ENCODE results near the gene LILRB3.
A peak's percentile ranks its signal among the peaks of the same experiment; 100 is the strongest.
"Not testable (repeated sequence)": the region's sequence is repeated elsewhere in the genome, so short reads cannot be mapped to it uniquely, and the experiment has no call there.

LILRB3 gene

DNA sequence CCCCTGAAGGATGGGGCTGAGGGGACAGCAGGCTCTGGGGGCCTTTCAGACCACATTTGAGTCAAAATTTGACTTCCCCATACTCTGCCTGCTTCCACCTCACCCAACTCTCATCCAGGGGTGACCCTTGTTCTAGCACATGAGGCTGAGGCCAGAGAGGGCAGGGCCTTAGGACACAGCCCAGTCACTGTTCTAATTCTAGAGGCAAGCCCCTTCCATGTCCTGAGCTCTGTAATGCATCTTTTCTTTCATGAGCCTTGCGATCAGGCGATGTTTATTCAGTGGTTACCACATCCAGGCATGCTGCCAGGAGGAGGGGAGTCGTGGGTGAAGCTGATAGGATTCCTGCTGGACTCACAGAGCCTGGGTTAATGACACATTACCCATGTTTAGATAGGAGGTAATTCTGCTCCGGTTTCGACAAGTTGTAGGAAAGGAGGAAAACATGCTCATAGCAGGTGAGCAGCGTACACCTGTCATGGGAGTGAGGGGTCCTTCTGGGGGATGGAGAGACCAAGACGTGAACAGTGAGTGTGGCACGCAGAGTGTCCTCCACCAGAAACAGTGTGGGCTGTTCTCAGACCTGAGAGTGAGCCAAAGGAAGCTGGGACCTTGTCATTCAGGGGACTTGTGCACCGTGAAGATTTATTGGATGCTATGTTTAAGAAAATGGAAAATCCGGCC is 12.9 kb downstream of the LILRB3 start:
- peak; percentile 99 for DNase-seq (ENCODE audit: low read depth)

DNA sequence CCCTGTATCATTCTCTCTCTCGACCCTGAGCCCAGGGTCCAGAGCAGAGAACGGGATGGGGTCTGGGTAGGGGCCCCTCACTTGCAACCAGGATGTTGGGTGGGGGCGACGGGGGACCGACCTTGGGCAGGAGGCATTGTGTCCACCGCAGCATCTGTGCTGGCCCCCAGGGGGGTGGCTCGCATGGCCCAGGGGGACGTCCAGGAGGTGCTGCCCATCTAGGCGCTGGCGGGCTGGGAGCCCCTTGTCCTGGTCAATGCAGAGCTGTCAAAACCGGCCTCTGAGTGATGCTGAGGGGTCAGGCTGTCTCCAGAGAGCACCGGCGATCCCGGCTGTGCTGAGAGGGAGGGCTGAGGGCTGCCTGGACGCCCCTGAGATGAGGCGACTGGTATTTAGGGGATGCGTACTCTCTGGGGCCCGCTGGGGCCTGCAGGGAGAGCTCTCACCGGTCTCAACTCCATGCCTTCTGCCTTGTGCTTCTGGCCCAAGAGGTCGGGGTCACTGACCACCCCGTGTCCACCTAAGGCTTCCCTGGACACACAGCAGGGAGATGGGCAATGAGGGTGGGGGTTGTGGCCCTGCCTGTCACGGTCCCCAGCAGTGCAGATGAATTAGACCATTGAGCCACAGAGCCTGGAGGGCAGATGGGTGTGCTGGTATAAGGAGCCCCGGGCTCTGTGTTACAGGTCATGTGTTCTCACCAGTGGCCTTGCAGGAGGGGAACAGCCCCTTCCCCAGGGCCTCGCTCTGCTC is 13.6 kb downstream of the LILRB3 start:
- no peak for DNase-seq (ENCODE audit: low read depth)

DNA sequence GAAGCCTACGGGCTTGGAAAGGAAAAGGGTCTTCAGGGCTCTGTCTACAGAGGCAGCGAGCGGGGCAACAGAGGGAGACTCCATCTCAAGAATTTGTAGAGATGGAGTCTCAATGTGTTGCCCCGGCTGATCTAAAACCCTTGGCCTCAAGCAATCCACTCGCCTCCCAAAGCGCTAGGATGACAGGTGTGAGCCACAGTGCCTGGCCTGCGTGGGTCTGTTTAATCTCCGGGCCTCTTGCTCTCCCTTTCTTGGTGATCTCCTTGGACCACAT is 14.1 kb downstream of the LILRB3 start:
- DNase-seq (ENCODE audit: low read depth) = peak; percentile 39

- peak; percentile 100 for DNase-seq (ENCODE audit: low read depth)
Observed at GRCh38 chr19:54207983-54208783, 14.6 kb downstream of the LILRB3 start.

DNA sequence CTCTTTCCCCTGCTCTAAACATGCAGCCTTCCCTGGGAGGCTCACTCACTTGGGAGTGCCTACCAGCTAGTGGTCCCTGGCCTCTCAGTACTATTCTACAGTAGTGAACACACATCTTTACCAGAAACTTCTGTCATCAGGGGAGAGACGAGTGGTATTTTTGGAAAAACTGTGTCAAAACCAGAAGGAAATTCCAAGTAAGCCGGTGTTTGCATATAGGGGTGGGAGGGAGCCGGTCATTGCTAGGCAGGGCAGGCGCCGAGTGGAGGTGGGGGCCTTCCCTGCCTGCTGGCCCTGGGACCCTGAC is 15.2 kb downstream of the LILRB3 start:
- no peak for DNase-seq (ENCODE audit: low read depth)

GRCh38 chr19:54207193-54207592 is 15.6 kb downstream of the LILRB3 start:
- not testable (repeated sequence) for DNase-seq (ENCODE audit: low read depth)

- no peak for DNase-seq (ENCODE audit: low read depth)
Observed at GRCh38 chr19:54206831-54207177, 16.0 kb downstream of the LILRB3 start.

DNA sequence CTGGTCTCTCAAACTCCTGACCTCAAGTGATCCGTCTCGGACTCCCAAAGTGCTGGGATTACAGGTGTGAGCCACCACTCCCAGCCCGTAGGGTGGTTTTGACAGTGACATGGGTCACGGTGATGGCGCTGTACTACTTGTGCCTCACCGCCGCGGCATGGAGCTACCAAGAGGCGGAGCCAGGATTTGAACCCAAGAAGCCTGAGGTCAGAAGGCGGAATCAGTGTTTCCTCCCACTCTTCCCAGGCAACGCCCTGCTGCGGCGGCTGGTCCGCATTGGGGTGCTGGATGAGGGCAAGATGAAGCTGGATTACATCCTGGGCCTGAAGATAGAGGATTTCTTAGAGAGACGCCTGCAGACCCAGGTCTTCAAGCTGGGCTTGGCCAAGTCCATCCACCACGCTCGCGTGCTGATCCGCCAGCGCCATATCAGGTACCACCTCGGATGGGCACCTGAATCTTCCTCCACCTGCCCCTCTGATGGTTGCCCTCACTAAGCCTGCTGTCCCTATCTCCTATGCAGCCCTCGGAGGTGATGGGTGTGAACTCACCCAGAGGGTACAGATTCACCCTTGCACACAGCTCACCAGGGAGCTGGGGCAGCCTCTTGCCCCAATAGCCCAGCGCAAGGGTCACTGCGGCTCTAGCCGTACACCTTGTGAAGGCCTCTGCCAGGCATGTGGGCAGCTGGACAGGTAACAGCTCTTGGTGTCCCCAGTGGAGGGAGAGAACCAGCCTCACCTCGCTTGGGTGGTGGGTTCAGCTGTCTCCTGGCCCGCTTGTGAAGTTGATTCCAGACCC is 16.6 kb downstream of the LILRB3 start:
- DNase-seq (ENCODE audit: low read depth) = no peak

GRCh38 chr19:54204767-54205468 is 17.9 kb downstream of the LILRB3 start:
- no peak for DNase-seq (ENCODE audit: low read depth)

GRCh38 chr19:54203151-54203611 is 19.6 kb downstream of the LILRB3 start:
- peak; percentile 54 for DNase-seq (ENCODE audit: low read depth)

DNA sequence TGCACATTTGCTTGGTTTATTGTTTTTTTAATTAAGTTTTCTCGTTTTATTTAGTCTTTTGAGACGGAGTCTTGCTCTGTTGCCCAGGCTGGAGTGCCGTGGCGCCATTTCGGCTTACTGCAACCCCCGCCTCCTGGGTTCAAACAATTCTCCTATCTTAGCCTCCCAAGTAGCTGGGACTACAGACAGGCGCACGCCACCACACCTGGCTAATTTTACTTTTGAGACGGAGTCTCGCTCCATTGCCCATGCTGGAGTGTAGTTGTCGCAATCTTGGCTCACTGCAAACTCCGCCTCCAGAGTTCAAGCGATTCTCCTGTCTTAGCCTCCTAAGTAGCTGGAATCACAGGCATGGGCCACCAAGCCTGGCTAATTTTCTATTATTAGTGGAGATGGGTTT is 20.8 kb downstream of the LILRB3 start:
- DNase-seq (ENCODE audit: low read depth) = no peak

DNA sequence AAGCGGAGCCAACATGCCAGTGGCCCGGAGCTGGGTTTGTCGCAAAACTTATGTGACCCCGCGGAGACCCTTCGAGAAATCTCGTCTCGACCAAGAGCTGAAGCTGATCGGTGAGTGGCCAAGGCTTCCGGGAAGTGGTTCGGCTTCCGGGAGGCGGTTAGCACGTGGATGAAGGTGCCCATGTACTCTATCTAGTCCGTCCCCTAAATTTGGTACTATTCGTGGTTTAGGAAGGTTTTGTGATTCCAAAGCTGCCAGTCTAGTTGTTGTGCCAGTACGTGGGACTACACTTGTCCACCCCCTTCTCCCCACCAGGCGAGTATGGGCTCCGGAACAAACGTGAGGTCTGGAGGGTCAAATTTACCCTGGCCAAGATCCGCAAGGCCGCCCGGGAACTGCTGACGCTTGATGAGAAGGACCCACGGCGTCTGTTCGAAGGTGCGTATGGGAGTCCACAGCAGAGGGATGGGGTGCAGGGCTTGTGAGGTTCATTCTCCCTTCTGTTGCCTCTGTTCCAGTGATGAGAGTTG is 21.6 kb downstream of the LILRB3 start:
- no peak for DNase-seq (ENCODE audit: low read depth)

DNA sequence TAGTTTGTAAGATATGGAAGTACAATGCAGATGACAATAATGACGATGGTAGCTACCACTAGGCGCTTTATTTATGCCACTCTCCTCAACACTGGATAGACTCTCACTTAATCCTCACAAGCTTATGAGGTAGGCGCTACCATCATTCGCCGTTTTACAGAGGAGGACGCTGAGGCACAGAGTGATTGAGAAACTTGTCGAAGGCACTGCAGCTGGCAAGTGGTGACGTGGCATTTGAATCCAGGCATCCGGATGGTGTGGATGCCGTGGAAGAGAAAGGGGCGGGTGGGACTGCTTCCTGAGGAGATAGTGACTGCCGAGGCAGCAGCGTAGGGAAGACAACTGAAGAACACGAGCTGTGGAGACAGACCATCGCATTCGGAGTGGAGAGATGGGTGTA is 23.4 kb downstream of the LILRB3 start:
- DNase-seq (ENCODE audit: low read depth) = no peak

GRCh38 chr19:54197121-54197520 is 25.7 kb downstream of the LILRB3 start:
- DNase-seq (ENCODE audit: low read depth) = no peak

DNA sequence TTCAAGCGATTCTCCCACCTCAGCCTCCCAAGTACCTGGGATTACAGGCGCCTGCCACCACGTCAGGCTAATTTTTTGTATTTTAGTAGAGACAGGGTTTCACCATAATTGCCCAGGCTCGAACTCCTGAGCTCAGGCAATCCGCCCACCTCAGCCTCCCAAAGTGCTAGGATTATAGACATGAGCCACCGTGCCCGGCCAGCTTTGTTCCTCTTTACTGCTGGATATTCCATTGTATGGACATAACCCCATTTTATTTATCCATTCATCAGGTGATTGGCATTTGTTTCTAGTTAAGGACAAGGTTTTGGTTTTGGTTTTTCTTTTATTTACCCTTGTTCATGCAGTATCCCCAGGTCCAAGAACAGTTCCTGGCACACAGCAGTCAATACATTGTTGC is 26.3 kb downstream of the LILRB3 start:
- no peak for DNase-seq (ENCODE audit: low read depth)

GRCh38 chr19:54194463-54194862 is 28.3 kb downstream of the LILRB3 start:
- not testable (repeated sequence) for DNase-seq (ENCODE audit: low read depth)

- no peak for DNase-seq (ENCODE audit: low read depth)
Observed at GRCh38 chr19:54193011-54193410, 29.8 kb downstream of the LILRB3 start.

DNA sequence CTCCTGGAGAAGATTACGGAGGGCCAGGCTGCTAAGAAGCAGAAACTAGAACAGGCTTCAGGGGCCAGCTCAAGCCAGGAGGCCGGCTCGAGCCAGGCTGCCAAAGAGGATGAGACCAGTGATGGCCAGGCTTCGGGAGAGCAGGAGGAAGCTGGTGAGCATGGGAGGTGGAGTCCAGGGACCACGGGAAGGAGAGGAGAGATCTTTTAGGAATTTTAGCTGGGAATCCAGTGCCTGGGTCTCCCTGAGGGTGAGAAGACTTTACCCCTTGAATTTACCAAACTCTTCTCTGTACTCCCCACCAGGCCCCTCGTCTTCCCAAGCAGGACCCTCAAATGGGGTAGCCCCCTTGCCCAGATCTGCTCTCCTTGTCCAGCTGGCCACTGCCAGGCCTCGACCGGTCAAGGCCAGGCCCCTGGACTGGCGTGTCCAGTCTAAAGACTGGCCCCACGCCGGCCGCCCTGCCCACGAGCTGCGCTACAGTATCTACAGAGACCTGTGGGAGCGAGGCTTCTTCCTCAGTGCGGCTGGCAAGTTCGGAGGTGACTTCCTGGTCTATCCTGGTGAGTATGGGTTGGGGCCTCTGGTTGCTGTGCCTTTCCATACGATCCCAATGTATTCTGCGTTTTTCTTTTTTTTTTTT is 30.9 kb downstream of the LILRB3 start:
- no peak for DNase-seq (ENCODE audit: low read depth)

DNA sequence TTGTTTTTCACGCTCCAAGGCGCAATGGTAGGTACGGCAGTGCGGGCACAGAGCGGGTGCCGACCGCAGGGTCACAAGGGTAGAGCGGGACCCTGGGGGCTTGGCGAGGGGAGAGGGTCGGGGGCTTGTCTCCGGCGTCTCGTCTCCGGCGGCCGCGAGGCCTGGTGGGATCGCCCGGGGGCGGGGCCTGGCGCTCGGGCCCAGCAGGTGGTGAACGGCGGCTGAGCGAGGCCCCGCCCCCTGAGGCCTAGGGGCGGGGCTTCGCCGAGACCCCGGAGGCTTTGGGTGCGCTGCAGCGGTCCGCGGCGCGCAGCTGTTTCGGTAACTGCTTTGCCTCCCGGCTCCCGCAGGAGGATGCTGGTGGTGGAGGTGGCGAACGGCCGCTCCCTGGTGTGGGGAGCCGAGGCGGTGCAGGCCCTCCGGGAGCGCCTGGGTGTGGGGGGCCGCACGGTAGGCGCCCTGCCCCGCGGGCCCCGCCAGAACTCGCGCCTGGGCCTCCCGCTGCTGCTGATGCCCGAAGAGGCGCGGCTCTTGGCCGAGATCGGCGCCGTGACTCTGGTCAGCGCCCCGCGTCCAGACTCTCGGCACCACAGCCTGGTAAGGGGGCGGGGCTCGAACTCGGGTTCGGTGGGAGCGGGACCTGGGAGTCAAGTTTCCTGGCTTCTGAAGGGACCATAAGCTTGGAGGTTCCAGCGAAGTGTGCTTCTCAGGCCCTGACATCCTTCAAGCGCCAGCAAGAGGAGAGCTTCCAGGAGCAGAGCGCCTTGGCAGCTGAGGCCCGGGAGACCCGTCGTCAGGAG is 31.6 kb downstream of the LILRB3 start, which contains the start of gene TSEN34:
TSEN34 (plus strand) TSS at position 298 of the 800 bp plus-strand sequence; CDS start at position 355, 57 bp downstream.
- peak; percentile 70 for DNase-seq (ENCODE audit: low read depth)

DNA sequence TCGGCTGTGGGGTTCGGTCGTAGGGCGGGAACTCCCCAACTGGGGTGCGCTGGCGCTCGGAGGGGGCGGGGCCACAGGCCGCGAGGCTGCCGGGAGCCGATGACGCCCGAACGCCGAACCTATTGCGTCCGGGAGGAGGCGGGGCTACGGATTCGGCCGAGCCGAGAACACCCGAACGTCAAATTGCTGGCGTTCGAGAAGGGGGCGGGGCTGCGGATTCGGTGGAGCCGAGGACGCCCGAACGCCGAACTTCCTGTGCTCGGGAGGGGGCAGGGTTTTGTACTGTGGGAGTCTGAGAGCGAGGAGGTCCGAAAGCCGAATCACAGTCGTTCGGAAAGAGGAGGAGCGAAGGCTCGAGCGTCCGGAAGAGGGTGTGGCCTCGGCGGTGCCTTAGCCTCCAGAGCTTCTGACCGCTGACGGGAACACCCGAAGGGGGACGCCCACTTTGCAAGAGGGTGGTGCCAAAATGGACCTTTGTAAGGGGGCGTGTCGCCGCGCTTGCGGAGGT is 32.2 kb downstream of the LILRB3 start:
- peak; percentile 99 for DNase-seq (ENCODE audit: low read depth)

Data from amniotic epithelial cell (primary cell).